Measurements from ENCODE around the gene GPS2. TPM values are rescaled to one million over a fixed set of nuclear protein-coding genes. Genes with fewer than 3 reads are reported as not detected.

GPS2 gene
- total and polyA plus RNA-seq, 2 of the 4 experiments (the other 2 are of a cell fraction), result 36.2 to 50.9 TPM

- TF ChIP-seq, protein P1, sequence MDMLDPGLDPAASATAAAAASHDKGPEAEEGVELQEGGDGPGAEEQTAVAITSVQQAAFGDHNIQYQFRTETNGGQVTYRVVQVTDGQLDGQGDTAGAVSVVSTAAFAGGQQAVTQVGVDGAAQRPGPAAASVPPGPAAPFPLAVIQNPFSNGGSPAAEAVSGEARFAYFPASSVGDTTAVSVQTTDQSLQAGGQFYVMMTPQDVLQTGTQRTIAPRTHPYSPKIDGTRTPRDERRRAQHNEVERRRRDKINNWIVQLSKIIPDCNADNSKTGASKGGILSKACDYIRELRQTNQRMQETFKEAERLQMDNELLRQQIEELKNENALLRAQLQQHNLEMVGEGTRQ (IDR thresholded peaks at IDR 0.05; ENCODE audit: low read depth, low read length), result no peak
- no peak for TF ChIP-seq NFE2L2 (IDR thresholded peaks at IDR 0.05; ENCODE audit: low read depth, low read length)
- TF ChIP-seq RCOR1 (IDR thresholded peaks at IDR 0.05; ENCODE audit: insufficient replicate concordance, low read length), result no peak
- no peak for TF ChIP-seq RFX5 (IDR thresholded peaks at IDR 0.05; ENCODE audit: low read depth, low read length)
- TF ChIP-seq, protein P2, sequence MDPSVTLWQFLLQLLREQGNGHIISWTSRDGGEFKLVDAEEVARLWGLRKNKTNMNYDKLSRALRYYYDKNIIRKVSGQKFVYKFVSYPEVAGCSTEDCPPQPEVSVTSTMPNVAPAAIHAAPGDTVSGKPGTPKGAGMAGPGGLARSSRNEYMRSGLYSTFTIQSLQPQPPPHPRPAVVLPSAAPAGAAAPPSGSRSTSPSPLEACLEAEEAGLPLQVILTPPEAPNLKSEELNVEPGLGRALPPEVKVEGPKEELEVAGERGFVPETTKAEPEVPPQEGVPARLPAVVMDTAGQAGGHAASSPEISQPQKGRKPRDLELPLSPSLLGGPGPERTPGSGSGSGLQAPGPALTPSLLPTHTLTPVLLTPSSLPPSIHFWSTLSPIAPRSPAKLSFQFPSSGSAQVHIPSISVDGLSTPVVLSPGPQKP (IDR thresholded peaks at IDR 0.05; ENCODE audit: borderline replicate concordance, low read depth, low read length), result no peak
- TF ChIP-seq MAFK (IDR thresholded peaks at IDR 0.05; ENCODE audit: low read depth, low read length), result no peak
- TF ChIP-seq RAD21 (IDR thresholded peaks at IDR 0.05; ENCODE audit: low read length), result no peak
- H3K18ac ChIP-seq (ENCODE audit: low read depth, low read length), result no peak overlapping the region
- H3K9me1 ChIP-seq (ENCODE audit: insufficient read depth, low read length), result no peaks in the 10 kb centered on the region
- no peak overlapping the region for H2BK20ac ChIP-seq (ENCODE audit: low read depth, low read length)
- in situ Hi-C loops (cut with MboI; ENCODE audit: low sequenced_read_pairs), result no loop called here
- no peak overlapping the region for H3K56ac ChIP-seq (ENCODE audit: extremely low read depth, insufficient read depth, low read length)
- H4K5ac ChIP-seq (ENCODE audit: low read depth, low read length), result no peak overlapping the region
- no peak overlapping the region for H3K27ac ChIP-seq (ENCODE audit: insufficient read depth, low read length)
- no peak overlapping the region for H4K91ac ChIP-seq (ENCODE audit: insufficient read depth, low read depth, low read length)
- CTCF ChIA-PET, result interaction anchor here (0.6 kb wide), 1 partner anchor 20 kb away, joined by 3 read pairs; no protein-coding TSS in a partner anchor
- H3K9ac ChIP-seq (ENCODE audit: low read depth, low read length), result no peak overlapping the region
- no peaks in the 10 kb centered on the region for H3K79me1 ChIP-seq (ENCODE audit: low read depth in 1 of 2, low read length in 2 of 2)
- H2BK5ac ChIP-seq (ENCODE audit: low read depth, low read length, poor library complexity, severe bottlenecking), result no peak overlapping the region
- H3K4me2 ChIP-seq (ENCODE audit: low read depth, low read length), result no peak overlapping the region
- H4K20me1 ChIP-seq (ENCODE audit: insufficient read depth, low read length), result no peaks in the 10 kb centered on the region
- no peak overlapping the region for H3K4me3 ChIP-seq (ENCODE audit: insufficient read depth, low read depth, low read length)
- DNase-seq, result no peak
- H3K27me3 ChIP-seq (ENCODE audit: control insufficient read depth, insufficient read depth, low read length), result peaks cover 59% of the 10 kb centered on the region
- dilution Hi-C loops (cut with HindIII; ENCODE audit: low sequenced_read_pairs, unreplicated experiment), result no loop called here
- H3K4me1 ChIP-seq (ENCODE audit: control insufficient read depth, insufficient read depth, low read length), result peaks cover 2% of the 10 kb centered on the region; the same call in 1 of the 2 replicates
- POLR2A ChIA-PET (ENCODE audit: unreplicated experiment), result no interaction called here
- no peak overlapping the region for H3K14ac ChIP-seq (replicated peaks; ENCODE audit: low read depth, low read length)
- no TSS peak for BruUV-seq (replicated peaks)
- intact Hi-C loops (cut with micrococcal nuclease), result no loop called here
- 65% methylated on average over 4 of the region's 12 CpGs; no CpG with 5 or more reads in 1 of the 2 experiments for WGBS, 2 experiments (ENCODE audit: extremely low coverage in 2 of 2, insufficient read length in 1 of 2)
- H4K8ac ChIP-seq (ENCODE audit: low read depth in 2 of 2, low read length in 2 of 2), result no peak overlapping the region
- no peak overlapping the region for H3K4ac ChIP-seq (ENCODE audit: low read depth, low read length)
- no peak overlapping the region for H2BK15ac ChIP-seq (ENCODE audit: low read depth, low read length)
- no peak for ATAC-seq (ENCODE audit: low read depth)
- H2BK120ac ChIP-seq (ENCODE audit: low read depth, low read length), result no peak overlapping the region
- H3K9me3 ChIP-seq (ENCODE audit: control insufficient read depth, insufficient read depth, low read length), result no peaks in the 10 kb centered on the region
- no peak overlapping the region for H2AFZ ChIP-seq (replicated peaks; ENCODE audit: low read length, poor library complexity)
- H3K23ac ChIP-seq (ENCODE audit: low read depth, low read length), result no peak overlapping the region
- no peaks in the 10 kb centered on the region for H3K36me3 ChIP-seq (ENCODE audit: control insufficient read depth, insufficient read depth, low read length)
- H2AK9ac ChIP-seq (replicated peaks; ENCODE audit: low read depth, low read length, poor library complexity), result no peak overlapping the region
- H2AK5ac ChIP-seq (ENCODE audit: low read depth, low read length), result no peak overlapping the region
Measured at GRCh38 chr17:7285679-7286078, 29.5 kb downstream of the GPS2 start.

Data from IMR-90 (cell line).